Measurements from ENCODE around the gene CALB2.

Gene CALB2

DNA sequence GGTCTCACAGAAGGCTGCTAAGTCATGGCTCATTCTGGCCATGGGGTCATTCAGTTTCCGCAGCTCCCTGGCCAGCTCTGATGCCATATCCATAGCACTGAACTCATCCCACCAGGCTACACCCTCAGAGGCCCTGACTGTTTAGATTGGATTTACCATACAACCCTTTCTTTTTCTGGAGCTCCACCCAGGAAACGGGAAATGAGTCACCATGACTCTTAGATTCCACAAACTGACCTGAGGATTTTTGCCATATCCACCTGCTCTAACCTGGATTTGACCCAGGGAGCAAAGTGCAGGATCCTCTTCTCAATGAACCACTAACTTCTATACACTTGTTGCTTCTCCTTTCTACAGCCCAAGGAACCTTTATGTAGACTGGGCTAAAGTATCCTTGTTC is 20.3 kb upstream of the CALB2 start:
- H3K27ac ChIP-seq, result no peak overlapping the region
- TF ChIP-seq, protein P1, sequence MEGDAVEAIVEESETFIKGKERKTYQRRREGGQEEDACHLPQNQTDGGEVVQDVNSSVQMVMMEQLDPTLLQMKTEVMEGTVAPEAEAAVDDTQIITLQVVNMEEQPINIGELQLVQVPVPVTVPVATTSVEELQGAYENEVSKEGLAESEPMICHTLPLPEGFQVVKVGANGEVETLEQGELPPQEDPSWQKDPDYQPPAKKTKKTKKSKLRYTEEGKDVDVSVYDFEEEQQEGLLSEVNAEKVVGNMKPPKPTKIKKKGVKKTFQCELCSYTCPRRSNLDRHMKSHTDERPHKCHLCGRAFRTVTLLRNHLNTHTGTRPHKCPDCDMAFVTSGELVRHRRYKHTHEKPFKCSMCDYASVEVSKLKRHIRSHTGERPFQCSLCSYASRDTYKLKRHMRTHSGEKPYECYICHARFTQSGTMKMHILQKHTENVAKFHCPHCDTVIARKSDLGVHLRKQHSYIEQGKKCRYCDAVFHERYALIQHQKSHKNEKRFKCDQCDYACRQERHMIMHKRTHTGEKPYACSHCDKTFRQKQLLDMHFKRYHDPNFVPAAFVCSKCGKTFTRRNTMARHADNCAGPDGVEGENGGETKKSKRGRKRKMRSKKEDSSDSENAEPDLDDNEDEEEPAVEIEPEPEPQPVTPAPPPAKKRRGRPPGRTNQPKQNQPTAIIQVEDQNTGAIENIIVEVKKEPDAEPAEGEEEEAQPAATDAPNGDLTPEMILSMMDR (conservative IDR thresholded peaks at IDR 0.05), result no peak

GRCh38 chr16:71338632-71339031 is 19.9 kb upstream of the CALB2 start:
- no peak overlapping the region for H3K27ac ChIP-seq
- TF ChIP-seq, protein P1 (conservative IDR thresholded peaks at IDR 0.05), result no peak

GRCh38 chr16:71339236-71340171 is 19.0 kb upstream of the CALB2 start:
- TF ChIP-seq, protein P1 (conservative IDR thresholded peaks at IDR 0.05), result no peak
- H3K27ac ChIP-seq, result no peak overlapping the region

DNA sequence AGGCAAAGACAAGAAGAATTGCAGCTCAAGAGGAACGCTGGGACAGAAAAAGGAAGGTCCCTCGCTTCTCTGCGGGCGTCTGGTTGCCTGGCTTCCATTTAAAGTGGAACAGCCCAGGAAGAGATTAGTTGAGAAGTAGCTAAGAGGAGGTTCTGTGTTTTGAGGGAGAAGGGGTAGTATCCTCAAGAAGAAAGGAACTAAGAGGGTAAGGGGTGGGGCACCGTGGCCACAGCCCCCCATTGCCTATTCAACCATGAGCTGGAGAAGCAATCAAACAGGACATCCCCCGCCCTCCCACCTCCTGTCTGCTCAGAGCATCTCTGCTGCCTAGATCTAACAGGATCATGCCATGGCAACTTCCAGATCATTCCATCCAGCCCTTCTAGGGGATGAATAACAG is 18.1 kb upstream of the CALB2 start:
- TF ChIP-seq, protein P1 (conservative IDR thresholded peaks at IDR 0.05), result no peak
- no peak overlapping the region for H3K27ac ChIP-seq

DNA sequence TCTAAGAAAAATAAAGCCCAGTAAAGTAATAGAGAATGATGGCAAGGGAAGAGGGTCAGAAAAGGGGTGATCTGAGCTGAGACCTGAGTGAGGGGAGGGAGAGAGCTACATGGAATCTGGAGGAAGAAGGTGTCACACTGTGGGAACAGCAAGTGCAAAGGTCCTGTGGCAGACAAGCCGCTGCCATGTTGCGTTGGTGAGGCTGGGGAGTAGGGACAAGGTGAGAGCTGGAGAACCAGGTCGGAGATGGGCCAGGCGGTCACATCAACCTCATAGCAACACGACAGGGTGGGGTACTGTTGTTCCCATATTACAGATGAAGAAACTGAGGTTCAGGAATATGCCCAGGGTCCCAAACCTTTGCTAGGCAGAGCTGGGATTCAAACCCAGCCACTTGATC is 16.6 kb upstream of the CALB2 start:
- TF ChIP-seq, protein P1 (conservative IDR thresholded peaks at IDR 0.05), result no peak
- no peak overlapping the region for H3K27ac ChIP-seq

GRCh38 chr16:71343078-71343477 is 15.4 kb upstream of the CALB2 start:
- H3K27ac ChIP-seq, result no peak overlapping the region
- TF ChIP-seq, protein P1 (conservative IDR thresholded peaks at IDR 0.05), result no peak

DNA sequence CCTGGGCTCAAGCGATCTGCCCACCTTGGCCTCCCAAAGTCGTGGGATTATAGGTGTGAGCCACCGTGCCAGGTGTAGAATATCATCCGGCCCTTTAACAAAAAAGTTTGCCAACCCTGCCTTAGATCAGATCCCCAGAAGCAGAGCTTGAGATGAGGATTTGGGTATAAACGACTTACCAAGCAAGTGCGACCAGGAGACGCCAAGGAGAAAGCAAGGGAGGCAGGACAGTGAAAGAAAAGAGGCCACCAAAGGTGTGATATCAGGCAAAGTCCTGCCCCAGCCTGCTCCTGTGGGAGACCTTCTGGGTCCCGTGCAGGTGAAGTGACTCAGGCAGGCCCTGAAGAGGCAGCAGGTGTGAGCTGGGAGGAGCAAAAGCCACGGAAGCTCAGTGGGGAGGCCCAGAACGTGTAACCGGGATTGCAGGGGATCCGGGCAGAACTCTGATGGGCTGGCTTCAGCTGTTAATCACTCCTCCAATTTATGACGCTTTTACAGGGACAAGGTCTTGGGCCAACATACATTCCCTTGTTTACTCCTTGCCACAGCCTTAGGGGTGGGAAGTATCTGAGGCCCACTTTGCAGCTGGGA is 14.1 kb upstream of the CALB2 start:
- H3K27ac ChIP-seq, result no peak overlapping the region
- TF ChIP-seq, protein P1 (conservative IDR thresholded peaks at IDR 0.05), result no peak
